Gastroesophageal sphincter (tissue), 3 donors: ENCODE results near the gene SMPDL3A.

ENCODE experiments used
- CTCF ChIP-seq, 4 experiments: fragments of 200-600 bp in 2 of 4; fragments of 450-650 bp in 2 of 4; sonication (generic) in 1 of 4; IDR thresholded peaks; one replicate each; pipeline ENCODE4 v1.5.1; 2017 to 2019; ENCODE audit warnings: antibody characterized with exemption in 4 of 4, mild to moderate bottlenecking in 2 of 4, moderate library complexity in 2 of 4
- EP300 ChIP-seq: sonication (generic); formaldehyde crosslinking; IDR thresholded peaks from one replicate; pipeline ENCODE4 v1.6.1; 2017; ENCODE audit warnings: antibody characterized with exemption, mild to moderate bottlenecking

- TF ChIP-seq CTCF (IDR thresholded peaks at IDR 0.05) (no peak), EP300 (no peak)
Measured at GRCh38 chr6:122785891-122786290, 3.2 kb upstream of the SMPDL3A start.
